GM21619 (cell line): ENCODE data around the gene BCAS3.
"Not testable (repeated sequence)": the region's sequence is repeated elsewhere in the genome, so short reads cannot be mapped to it uniquely, and the experiment has no call there.

Experiments used
- ATAC-seq: cut with Tn5 transposase; IDR thresholded peaks from one replicate; pipeline ENCODE4 v1.9.1; 2021; ENCODE audit not compliant: unreplicated experiment

The BCAS3 gene

DNA sequence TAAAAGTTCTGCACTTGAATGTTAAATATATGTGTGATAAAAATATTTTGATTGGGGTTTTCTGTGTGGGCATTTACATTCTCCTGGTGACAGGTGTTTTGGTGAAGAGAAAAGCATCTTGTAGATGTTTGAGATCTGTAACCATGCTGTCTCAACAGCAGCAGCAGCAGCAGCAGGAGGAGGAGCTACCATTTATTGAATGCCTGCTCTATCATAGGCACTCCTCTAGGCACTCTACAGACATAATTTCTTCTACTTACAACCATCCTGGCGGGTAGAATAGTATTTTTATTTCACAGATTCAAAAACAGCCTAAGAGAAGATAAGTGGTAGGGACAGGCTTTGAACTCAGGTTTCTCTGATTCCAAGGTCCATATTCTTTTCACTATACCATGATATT, 562.3 kb downstream of the BCAS3 start:
- no peak for ATAC-seq

DNA sequence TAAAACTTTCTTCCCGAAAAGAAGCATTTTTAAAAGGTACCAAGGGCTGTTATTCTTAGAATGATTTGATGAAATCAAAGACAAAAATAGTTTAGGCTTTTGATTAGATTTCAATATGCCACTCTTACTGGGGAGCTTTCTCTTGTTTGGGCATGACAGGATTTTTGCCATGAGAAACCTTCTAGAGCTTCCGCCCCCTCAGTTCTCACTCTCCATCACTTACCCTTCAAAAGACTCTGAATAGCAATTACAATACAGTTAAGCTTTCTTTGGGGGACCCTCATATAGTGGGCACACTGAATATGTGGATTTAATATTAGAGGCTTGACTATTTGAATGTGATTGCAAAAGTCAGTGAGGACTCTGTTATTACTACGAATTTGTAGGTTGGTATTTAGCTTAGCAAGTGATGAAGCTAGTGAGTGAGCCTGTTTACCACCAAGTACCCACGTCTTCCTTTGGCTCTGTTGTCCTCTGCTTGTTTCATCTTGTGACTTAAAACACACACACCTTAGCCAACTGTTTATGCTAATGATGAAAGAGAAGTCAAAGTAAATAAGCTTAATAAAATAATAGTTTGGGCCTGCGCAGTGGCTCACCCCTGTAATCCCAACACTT, 563.3 kb downstream of the BCAS3 start:
- ATAC-seq = no peak

DNA sequence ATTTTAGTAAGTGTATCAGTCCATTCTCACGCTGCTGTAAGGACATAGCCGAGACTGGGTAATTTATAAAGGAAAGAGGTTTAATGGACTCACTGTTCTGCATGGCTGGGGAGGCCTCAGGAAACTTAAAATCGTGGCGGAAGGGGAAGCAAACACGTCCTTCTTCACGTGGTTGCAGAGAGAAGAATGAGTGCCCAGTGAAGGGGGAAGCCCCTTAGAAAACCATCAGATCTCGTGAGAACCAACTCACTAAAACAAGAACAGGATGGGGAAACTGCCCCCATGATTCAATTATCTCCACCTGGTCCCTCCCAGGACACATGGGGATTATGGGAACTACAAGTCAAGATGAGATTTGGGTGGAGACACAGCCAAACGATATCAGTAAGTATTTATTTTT, 567.3 kb downstream of the BCAS3 start:
- not testable (repeated sequence) for ATAC-seq

DNA sequence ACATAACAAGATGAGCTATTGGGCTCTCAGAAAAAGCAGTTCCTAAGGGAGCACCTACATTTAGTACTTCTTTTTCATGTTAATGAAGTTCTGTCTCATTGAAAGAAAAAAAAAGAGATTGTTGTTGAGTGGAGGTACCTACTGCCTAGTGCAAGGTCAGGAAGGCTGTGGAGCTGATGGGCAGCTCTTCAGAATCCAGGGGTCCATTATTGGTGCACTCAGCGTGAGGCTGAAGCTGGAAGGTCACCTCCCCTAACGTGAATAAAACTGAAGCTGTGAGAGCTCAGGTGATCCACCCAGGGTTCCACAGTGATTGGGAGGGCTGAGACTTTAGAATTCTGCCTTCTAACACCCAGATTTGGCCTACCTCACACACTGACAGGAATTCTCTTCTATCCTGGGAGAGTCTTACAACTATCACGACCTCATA, 568.1 kb downstream of the BCAS3 start:
- ATAC-seq = no peak

DNA sequence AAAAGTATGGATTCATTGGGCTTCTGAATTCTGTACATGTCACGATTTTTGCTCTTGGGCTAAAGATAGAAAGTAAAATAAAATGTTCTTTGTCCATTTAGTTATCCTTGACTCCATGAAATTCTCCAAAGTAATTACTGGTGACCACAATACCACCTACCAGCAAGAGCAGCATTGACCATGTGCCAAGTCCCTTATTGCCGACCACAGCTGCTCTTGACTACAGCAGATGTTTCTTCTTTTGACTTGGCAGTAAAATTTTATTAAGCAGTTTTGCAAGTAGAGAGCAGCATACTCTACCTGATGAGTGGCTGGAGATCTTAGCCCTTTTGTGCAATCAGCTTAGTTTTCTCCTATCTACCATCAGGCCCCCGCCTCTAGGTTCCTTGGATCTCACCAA, 569.8 kb downstream of the BCAS3 start:
- no peak for ATAC-seq

DNA sequence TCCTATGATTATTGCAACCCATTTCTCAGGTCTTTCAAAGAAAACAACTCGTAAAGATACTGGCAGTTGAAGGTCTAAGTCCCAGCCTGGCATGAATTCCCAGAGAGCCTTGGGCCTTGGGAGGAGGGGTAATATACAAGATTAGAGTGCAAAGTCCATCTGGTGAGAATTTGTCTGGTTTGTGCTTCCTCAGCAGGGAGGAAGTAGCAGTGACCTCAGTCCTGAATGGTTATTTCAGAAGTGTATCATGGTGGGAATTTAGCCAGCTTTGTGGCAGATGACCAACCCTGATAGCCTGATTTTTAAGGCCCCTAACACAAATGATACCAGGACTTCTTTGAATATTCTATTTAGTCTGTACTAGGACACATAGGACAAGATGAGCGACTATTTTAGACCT, 570.7 kb downstream of the BCAS3 start:
- no peak for ATAC-seq

DNA sequence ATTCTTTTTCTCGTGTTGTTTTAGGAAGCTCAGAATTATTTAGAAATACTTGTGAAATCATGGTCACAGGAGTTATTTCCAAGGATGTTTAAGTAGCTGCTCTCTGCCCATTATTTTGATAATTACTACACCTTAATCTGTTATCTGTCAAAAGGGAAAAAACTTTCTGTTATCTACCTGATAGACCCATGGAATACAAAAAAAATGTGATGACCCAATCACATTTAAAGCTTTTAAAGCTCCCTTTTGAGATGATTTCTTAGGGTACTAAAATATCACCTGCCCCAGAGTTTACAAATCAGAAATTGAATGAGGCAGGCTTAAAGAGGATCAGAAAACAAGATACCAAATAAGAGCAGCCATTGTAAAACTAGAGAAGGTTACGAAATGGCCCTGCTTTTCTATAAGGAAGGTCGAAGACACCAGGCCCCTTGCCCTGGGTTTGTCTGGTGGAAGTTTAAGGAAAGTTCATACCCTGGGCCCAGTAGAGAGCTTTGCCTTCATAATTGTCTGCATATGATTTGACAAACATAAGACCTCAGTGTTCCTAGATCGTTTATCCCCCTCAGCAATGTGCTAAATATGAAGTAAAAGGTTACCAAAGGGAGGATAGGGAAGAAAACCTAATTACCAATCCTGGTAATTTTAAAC, 572.1 kb downstream of the BCAS3 start:
- no peak for ATAC-seq

DNA sequence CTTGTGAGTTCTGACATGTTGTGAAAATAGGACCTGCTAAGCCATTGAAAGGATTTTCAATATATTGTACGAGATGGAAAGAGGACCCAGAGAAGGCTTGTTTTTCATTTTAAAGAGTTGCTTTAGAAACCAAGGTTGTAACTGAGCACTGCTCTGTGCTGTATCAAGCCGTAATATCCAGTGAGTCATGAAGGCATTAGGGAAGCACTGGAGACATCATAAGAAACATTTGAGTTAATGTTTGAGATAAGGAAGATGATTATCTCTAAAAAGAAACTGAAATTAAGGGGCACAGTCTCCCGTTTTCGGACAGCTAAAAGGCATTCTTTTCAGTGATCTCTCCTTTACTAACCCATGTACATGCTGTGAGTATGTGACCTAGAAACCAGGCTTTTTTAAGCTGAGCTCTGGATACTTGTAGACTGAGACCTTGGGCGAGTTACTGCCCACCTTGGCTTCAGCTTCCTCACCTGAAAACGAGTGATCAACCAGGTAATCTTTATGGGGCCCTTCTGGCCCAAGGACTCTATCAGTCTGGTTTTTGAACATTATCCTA, 572.8 kb downstream of the BCAS3 start:
- no peak for ATAC-seq

DNA sequence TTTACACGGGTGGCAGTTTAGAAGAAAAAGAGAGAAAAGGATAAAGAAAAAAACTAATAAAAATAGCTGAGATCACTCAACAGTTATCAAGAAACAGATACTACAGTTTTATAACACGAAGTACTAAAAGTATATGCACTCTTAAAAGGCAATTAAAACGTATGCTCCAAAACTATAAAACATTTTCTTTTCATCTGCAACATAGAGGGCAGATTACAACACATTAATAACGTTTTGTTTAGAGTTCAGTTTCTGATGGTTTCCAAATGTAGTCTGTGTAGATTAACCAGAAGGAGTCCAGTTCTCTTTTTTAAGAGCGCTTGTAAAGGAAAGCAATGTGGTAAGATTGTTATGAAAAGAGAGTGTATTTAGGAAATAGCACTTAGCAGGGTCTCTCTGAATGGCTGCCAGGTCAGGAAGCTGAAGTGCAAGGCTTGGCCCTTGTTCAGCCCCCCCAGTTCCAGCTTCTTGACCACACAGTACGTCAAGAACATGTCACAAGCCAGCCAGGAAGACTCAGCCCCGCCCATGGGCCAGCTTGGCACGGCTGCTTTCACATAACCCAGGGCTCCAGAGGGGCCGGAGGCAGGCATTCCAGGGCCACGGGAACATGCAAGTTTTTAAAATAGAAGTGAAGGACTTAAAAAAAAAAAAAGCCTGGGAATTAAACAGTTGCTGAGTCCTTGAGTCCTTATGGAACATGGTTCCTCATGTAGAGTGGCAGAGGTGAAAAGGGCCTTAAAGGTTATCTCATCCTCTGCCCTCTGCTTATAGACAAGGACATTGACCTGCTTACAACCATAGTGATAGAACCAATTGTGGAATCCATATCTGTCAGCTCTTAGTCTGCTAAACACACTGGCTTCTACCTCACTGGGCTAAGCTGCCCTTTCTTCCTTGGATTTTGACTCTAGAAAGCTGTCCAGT, 574.6 kb downstream of the BCAS3 start:
- no peak for ATAC-seq

DNA sequence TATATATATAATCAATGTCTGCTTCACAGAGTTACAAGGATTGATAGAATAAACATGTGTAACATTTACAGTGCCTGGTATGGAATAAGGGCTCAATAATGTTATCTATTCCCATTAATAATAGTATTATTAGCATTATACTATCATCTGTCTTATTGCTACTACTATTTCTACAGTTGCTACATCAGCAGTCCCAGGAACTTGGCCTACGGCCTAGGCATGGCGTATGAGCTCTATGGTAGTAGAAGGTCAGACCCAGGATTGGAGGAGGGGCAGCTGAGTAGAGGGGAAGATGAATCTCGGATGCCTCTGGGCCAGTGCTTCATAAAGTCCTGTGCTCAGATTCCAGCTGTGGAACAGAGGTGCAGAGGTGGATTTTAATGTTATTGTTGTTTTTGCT, 575.7 kb downstream of the BCAS3 start:
- ATAC-seq = no peak

DNA sequence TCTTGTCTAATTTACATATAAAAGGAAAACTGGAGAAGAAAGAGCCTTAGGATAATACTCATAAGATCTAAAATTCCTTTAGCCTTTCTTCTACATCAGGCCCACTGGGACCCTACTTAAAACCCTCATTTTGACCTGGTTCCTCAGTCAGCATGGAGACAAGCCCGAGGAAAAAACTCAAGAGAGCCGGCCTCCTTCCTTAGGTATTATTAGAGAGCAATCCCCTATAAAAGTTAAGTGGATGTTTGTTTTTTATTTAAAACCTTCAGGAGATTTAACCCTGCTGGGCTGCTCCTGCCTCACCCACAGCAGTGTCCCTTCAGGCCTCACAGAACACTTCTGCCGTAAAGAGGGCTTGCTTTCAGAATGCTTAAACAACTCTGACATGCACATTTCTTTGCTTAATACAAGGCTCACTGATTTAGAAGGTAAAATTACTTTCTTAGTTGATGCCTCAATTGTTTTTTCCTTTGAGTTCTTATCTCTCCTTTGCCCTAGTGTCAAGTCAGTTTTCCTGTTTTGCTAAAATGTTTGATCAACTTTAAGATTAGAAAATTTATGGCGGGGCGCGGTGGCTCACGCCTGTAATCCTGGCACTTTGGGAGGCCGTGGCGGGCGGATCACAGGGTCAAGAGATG, 576.4 kb downstream of the BCAS3 start:
- ATAC-seq = no peak

DNA sequence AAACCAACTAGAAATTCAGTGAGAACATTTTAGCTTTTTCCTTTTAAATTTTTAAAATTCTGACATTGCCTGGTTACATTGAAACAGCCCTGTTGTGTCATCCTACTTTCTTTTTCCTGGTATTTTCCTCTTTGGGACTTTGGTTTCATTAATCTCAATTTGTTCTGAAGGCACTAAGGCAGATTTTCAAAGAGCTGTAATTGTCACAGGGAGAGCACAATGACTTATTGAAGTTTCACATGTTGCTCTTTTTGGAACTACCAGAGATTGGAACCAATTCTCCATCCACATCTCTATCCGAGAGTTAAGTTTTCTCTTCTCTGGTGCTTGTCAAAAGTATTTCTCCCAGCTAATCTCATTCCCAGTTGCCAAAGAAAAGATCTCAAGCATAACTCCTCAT, 577.3 kb downstream of the BCAS3 start:
- ATAC-seq = no peak

DNA sequence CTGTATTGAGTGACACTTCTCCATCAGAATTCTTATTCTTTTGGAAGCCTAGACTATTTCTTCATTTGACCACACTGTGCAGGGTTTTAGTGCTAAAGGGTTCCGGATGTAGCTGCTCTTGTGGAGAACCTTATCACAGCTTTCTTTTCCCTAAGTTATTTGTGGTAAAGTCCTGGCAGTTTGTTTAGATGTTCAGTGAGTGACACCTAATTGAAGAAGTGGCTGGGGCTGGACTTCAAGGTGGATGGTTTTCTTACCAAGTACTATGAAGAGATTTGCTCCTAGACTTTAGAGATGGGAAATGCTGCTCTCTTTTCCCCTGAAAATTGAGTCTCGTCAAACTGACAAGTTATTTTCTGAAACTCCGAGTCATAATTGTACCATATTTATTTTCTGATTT, 578.0 kb downstream of the BCAS3 start:
- no peak for ATAC-seq

DNA sequence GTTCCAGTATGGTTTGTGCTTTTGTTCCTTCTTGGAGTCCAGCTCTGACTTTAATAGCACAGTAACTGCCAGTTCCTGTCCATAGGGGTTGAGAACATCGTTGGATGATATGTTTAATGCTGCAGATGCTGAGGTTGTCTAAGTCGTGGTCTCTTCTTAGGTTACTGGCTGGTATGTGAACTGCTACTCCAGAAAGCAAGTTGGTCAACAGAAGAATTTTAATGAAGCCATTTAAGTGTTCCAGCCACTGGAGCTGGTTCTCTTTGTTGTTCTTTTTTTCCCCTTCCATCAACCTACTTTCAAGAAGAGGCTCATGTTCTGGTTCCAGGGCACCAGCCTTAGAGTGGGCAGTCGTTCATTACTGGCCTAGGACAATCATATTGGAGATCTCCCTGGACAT, 581.7 kb downstream of the BCAS3 start:
- ATAC-seq = no peak

DNA sequence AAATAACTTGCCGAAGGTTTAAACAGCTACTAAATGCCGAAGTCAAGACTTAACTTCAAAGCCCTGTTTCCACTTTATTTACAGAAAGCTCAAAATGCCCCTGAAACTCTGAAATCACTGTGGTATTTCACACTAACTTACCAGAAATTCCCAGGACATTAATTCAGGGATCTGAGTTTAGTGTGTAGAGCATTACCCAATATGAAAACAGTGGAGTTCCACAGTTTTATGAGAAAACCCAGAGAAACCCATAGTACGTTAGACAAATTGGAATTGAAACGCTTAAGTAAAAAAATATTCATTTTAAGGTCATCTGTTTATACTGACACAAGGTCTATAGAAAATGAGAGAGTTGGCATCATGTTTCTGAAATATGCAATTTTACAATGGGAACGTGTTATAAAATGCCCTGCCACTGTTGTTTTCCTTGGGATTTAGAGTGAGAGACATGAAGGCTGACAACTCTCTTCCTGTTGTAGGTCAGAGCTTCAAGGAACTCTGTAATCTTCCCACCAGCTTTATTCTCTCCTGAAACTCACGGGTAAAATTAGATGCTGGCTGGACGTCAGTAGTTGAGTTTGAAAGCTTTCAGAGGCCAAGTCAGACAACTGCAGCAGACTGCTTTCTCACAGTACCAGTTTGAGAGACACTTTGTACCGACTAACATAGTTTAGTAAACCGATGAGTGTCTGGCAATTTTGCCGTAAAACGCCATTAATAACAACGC, 582.6 kb downstream of the BCAS3 start:
- ATAC-seq = no peak

DNA sequence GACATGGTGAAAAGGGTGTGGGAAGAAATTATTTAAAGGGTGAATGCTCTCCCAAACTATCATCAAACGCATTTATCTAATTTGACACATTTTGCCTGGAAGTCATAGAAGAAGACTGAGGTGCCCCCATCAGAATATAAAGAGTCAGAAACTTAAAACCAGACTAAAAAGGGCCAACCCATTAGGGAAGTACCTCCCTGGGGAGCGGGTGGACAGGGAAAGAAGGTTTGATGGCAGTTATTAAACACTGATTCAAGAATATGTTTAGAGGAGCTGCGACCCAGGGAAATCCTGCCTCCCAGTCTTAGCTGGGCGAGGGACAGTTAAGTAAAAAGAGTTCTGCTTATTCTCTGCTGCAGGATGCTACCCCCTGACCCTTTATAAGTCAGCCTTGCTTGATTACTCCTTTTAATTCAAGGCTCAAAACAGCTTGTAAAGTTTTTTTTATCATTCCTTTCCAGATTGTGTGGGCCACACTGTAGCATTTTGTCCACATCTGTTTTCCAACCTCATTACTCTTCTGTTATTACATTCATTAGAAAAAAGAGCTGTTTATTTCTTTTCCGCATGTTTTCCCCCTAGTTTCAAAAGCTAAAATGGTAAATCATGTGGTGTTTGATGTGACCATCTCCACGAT, 583.5 kb downstream of the BCAS3 start:
- no peak for ATAC-seq

DNA sequence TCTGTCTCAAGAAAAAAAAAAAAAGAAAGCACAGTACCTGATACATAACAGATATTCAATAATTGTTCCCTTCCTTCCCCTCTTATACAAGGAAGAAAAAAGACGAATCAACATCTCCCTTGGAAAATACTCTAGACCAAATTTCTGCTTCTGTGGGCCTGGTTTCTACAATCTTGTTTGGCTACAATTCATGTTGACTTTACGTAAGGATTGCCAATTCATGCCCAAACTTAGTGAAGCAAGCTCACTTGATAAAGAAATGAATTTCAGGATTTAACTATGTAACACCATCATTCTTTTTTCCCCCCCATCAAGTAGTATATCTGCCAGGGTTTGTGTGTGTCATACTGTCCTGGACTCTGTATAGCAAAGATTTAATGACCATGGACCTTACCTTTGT, 587.7 kb downstream of the BCAS3 start:
- ATAC-seq = no peak

DNA sequence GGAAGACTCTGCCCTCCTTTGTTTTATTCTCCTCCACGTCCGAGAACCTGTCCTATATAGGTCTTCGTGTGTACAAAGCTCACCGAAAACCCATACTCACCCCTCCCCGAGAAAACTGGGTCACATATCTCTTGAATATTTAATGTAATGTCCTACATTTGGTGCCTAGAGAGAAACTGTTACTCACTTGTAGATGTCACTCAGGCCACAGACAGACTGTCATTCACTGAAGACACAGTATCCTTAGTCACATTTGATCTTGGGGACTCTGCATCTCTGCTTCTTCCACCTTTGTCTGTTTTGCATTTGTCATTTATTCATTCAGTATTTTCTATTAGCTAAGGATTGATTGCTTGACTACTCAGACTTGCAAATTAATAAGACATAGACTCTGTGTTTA, 590.2 kb downstream of the BCAS3 start:
- ATAC-seq = no peak

DNA sequence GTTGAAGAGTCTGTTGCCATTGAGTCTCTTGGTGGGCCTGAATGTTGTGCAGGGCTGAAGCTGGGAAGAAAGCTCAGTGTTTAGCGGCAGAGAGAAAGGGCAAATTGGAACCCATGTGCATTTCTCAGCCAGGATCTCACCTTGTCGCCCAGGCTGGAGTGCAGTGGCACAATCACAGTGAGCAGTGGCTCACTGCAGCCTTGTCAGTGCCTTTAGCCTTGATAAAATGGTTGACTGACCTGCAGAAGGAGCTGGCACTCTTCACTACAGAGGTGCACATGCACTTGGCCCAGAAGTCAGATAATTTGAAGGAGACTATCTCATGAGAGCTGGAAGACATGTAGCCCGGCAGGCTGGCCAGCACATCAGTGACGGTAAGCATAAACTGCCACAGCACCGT, 597.7 kb downstream of the BCAS3 start:
- ATAC-seq = no peak

DNA sequence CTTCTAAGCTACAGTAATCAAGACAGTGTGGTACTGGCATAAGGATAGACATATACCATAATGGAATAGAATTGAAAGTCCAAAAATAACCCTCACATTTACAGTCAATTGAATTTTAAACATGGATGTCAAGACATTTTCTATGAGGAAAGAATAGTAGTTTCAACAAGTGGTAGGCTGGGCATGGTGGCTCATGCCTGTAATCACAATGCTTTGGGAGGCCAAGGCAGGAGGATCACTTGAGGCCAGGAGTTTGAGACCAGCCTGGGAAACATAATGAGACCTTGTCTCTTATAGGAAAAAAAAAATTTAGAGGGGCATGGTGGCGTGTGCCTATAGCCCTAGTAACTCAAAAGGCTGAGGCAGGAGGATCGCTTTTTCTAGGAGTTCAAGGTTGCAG, 599.2 kb downstream of the BCAS3 start:
- no peak for ATAC-seq
